Nasal cavity respiratory epithelium epithelial cell of viscerocranial mucosa (primary cell): ENCODE results near the gene FANCC. TPM values are rescaled to one million over a fixed set of nuclear protein-coding genes. Genes with fewer than 3 reads are reported as not detected.

Source experiments
- total RNA-seq: library from RNA; depleted of rRNA; stranded (reverse); fragments of >200 nt; gene quantifications from 2 replicates; pipeline ENCODE4 v1.2.3, GENCODE V29; 2014

FANCC gene, protein sequence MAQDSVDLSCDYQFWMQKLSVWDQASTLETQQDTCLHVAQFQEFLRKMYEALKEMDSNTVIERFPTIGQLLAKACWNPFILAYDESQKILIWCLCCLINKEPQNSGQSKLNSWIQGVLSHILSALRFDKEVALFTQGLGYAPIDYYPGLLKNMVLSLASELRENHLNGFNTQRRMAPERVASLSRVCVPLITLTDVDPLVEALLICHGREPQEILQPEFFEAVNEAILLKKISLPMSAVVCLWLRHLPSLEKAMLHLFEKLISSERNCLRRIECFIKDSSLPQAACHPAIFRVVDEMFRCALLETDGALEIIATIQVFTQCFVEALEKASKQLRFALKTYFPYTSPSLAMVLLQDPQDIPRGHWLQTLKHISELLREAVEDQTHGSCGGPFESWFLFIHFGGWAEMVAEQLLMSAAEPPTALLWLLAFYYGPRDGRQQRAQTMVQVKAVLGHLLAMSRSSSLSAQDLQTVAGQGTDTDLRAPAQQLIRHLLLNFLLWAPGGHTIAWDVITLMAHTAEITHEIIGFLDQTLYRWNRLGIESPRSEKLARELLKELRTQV
- total RNA-seq = 3.8 and 5.8 TPM in 2 replicates

DNA sequence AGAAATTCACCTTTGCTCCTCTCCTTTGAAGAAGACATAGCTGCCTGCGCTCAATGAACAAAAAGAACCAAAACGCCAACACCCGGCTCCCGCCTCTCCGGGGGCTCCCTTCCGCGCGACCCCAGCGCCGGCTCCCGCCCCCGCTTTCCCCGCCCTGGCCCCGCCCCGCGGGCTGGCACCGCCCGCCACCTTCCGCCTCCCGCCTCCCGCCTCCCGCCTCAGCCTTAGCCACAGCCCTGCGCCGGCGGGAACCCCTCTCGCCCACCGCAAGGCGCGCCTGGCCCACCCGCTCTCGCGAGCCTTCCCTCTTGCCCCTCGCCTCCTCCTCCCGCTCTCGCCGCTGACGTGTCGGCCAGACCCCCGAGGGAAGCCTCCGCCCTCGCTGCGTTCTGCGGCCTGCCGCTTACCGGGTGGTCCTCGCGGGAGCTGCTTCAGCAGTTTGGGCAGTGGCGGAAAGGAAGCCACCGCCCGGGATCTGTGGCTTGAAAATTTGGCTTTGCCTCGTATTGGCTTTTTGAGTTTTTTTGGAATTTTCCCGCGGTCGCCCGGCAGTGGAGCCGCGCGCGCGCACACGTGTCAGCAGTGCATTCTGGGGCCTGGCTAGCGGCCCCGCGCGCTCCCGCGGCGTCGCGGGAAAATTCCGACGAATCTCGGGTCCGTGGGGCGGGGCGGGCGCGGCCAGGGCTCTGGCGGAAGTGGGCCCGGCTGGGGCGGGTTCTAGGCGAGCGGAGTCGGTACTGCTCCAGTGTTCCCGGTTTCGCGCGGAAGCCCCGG lies at the start of gene FANCC:
Gene FANCC (minus strand): TSS at position 591 of the 774 bp plus-strand sequence. CDS start 68,418 bp downstream, outside the sequence.

Other genes starting within 250 kb of the FANCC start
- gene PTCH1, start 199.3 kb upstream of the FANCC start, total RNA-seq = 1.0 and 4.1 TPM in 2 replicates